K562 (cell line): ENCODE results near the gene GAPT.

Experiments used
- EHMT2 ChIP-seq: fragments of 450-650 bp; IDR thresholded peaks from 2 replicates; pipeline ENCODE4 v1.6.1; 2018; ENCODE audit warnings: antibody characterized with exemption
- GATAD2A ChIP-seq: fragments of 450-650 bp; IDR thresholded peaks from 2 replicates; pipeline ENCODE4 v1.6.1; 2017
- HMG20B ChIP-seq: fragments of 250-450 bp; sonication (Bioruptor Pico); IDR thresholded peaks from 2 replicates; pipeline ENCODE4 v1.5.0; 2021; ENCODE audit warnings: mild to moderate bottlenecking
- NFE2L1 ChIP-seq: fragments of 450-650 bp; IDR thresholded peaks from 2 replicates; pipeline ENCODE4 v1.6.1; 2016; ENCODE audit warnings: missing genetic modification characterization, low read depth, mild to moderate bottlenecking, missing compliant biosample characterization, moderate library complexity, borderline replicate concordance
- PHF8 ChIP-seq: fragments of 200-600 bp; sonication (generic); IDR thresholded peaks from 2 replicates; pipeline ENCODE4 v1.6.1; 2012; ENCODE audit warnings: mixed run types, mild to moderate bottlenecking, inconsistent platforms, low read length, moderate library complexity, borderline replicate concordance
- POLR2A ChIP-seq: fragments of 450-650 bp; conservative IDR thresholded peaks from 2 replicates; pipeline ENCODE4 v1.6.1; 2016
- SOX6 ChIP-seq: fragments of 450-650 bp; IDR thresholded peaks from 2 replicates; pipeline ENCODE4 v1.6.1; 2014; ENCODE audit warnings: mild to moderate bottlenecking
- TF ChIP-seq, protein P1 (sequence below): fragments of 250-450 bp; sonication (Bioruptor Pico); IDR thresholded peaks from 2 replicates; pipeline ENCODE4 v1.4.0; 2020; ENCODE audit warnings: mild to moderate bottlenecking
- TF ChIP-seq, protein P2 (sequence below), 3 experiments: IDR thresholded peaks in 2 of 3; conservative IDR thresholded peaks in 1 of 3; 2 replicates each; pipeline ENCODE4 v1.5.1; 2011 to 2012; ENCODE audit warnings: low read length in 3 of 3, mild to moderate bottlenecking in 3 of 3, control low read depth in 2 of 3, improper control_type of control experiment in 1 of 3, inconsistent platforms in 1 of 3, low read depth in 1 of 3, mixed read lengths in 1 of 3, moderate library complexity in 1 of 3; ENCODE audit not compliant: insufficient read depth in 2 of 3
- TF ChIP-seq, protein P3 (sequence below): fragments of 450-650 bp; IDR thresholded peaks from 2 replicates; pipeline ENCODE4 v1.6.1; 2017; ENCODE audit warnings: antibody characterized with exemption, mild to moderate bottlenecking

DNA sequence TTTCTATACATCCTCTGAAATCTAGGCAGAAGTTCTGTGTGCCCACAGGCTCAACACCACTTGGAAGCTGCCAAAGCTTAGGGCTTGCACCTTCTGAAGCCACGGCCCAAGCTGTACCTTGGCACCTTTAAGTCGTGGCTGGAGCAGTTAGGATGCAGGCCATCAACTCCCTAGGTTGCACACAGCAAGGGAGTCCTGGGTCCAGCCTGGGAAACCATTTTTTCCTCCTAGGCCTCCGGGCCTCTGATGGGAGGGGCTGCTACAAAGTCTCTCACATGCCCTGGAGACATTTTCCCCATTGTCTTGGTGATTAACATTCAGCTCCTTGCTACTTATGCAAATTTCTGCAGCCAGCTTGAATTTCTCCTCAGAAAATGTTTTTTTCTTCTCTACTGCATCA, 15.8 kb upstream of the GAPT start:
- TF ChIP-seq PHF8 = no peak
- TF ChIP-seq SOX6 = no peak
- TF ChIP-seq EHMT2 = no peak
- TF ChIP-seq, protein P1, sequence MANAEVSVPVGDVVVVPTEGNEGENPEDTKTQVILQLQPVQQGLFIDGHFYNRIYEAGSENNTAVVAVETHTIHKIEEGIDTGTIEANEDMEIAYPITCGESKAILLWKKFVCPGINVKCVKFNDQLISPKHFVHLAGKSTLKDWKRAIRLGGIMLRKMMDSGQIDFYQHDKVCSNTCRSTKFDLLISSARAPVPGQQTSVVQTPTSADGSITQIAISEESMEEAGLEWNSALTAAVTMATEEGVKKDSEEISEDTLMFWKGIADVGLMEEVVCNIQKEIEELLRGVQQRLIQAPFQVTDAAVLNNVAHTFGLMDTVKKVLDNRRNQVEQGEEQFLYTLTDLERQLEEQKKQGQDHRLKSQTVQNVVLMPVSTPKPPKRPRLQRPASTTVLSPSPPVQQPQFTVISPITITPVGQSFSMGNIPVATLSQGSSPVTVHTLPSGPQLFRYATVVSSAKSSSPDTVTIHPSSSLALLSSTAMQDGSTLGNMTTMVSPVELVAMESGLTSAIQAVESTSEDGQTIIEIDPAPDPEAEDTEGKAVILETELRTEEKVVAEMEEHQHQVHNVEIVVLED (CRISPR knock-in tag) = no peak
- no peak for TF ChIP-seq NFE2L1 (tag)
- TF ChIP-seq, protein P2, sequence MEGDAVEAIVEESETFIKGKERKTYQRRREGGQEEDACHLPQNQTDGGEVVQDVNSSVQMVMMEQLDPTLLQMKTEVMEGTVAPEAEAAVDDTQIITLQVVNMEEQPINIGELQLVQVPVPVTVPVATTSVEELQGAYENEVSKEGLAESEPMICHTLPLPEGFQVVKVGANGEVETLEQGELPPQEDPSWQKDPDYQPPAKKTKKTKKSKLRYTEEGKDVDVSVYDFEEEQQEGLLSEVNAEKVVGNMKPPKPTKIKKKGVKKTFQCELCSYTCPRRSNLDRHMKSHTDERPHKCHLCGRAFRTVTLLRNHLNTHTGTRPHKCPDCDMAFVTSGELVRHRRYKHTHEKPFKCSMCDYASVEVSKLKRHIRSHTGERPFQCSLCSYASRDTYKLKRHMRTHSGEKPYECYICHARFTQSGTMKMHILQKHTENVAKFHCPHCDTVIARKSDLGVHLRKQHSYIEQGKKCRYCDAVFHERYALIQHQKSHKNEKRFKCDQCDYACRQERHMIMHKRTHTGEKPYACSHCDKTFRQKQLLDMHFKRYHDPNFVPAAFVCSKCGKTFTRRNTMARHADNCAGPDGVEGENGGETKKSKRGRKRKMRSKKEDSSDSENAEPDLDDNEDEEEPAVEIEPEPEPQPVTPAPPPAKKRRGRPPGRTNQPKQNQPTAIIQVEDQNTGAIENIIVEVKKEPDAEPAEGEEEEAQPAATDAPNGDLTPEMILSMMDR (IDR thresholded peaks at IDR 0.05 in 2 of 3, conservative IDR thresholded peaks at IDR 0.05 in 1 of 3; ENCODE audit: insufficient read depth in 2 of 3, low read depth in 1 of 3, low read length in 3 of 3) = no peak
- TF ChIP-seq POLR2A = no peak
- TF ChIP-seq, protein P3, sequence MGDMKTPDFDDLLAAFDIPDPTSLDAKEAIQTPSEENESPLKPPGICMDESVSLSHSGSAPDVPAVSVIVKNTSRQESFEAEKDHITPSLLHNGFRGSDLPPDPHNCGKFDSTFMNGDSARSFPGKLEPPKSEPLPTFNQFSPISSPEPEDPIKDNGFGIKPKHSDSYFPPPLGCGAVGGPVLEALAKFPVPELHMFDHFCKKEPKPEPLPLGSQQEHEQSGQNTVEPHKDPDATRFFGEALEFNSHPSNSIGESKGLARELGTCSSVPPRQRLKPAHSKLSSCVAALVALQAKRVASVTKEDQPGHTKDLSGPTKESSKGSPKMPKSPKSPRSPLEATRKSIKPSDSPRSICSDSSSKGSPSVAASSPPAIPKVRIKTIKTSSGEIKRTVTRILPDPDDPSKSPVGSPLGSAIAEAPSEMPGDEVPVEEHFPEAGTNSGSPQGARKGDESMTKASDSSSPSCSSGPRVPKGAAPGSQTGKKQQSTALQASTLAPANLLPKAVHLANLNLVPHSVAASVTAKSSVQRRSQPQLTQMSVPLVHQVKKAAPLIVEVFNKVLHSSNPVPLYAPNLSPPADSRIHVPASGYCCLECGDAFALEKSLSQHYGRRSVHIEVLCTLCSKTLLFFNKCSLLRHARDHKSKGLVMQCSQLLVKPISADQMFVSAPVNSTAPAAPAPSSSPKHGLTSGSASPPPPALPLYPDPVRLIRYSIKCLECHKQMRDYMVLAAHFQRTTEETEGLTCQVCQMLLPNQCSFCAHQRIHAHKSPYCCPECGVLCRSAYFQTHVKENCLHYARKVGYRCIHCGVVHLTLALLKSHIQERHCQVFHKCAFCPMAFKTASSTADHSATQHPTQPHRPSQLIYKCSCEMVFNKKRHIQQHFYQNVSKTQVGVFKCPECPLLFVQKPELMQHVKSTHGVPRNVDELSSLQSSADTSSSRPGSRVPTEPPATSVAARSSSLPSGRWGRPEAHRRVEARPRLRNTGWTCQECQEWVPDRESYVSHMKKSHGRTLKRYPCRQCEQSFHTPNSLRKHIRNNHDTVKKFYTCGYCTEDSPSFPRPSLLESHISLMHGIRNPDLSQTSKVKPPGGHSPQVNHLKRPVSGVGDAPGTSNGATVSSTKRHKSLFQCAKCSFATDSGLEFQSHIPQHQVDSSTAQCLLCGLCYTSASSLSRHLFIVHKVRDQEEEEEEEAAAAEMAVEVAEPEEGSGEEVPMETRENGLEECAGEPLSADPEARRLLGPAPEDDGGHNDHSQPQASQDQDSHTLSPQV = no peak
- TF ChIP-seq HMG20B (CRISPR knock-in tag) = no peak
- TF ChIP-seq GATAD2A = no peak
